Measurements from ENCODE around the gene CFAP99.

The CFAP99 gene

DNA sequence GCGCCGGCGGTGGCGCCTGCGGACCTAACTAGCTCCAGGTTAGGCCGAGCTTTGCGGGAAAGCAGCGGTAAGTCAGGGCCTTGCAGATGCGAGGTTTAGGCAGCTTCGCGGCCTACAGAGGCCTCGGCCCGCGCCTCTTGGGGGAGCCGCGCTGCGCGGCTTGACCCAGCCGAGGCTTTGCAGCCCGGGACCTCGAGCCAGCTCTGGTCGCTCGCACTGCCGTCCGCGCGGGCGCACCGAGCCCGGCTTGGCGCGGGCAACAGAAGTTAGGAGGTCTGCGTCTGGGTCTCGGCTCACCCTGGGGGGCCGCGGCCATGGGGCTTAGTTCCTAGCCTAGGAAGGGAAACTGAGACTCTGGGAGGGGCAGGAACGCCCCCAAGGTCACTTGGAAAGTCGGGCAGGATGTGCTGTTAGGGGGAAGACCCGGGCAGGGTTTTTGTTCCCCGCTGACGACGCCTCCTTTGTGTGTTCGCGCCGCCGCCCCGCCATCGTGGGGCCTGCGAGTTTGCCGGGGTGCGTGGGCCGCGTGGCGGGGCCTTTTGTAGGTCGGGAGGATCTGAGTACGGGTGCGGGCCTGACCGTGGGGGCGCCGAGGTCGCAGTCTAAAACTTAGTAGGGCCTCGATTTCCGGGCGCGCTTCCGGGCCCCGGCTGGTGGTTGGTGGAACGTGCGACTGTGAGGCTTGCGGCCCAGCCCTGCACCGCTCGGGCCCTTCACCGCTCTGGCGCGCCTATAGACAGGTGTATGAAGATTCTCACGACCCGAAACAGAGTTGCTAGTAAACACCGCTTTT is 50.6 kb downstream of the CFAP99 start:
- Mint-ChIP-seq H3K9me3 (no peaks in the 10 kb centered on the region), H3K36me3 (ENCODE audit: low read depth) (peaks cover 47% of the 10 kb centered on the region), H3K4me1 (ENCODE audit: low read depth) (peaks cover 56% of the 10 kb centered on the region), H3K27ac (peak overlapping the region; percentile 92), H3K27me3 (no peaks in the 10 kb centered on the region), H3K4me3 (peak overlapping the region; percentile 92)

DNA sequence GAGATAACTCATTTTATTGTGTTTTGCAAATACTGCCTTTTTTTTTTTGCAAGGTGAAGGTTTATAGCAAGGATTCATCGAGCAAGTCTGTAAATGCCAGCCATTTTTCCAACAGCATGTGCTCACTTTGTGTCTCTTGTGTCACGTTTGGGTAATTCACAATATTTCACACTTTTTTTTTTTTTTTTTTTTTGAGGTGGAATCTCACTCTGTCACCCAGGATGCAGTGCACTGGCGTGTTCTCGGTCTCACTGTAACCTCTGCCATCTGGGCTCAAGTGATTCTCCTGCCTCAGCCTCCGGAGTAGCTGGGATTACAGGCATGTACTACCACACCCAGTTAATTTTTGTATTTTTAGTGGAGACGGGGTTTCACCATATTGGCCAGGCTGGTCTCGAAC is 52.0 kb downstream of the CFAP99 start:
- H3K4me3 Mint-ChIP-seq: peak overlapping the region; percentile 92
- H3K36me3 Mint-ChIP-seq (ENCODE audit: low read depth): peaks cover 59% of the 10 kb centered on the region
- H3K27ac Mint-ChIP-seq: peak overlapping the region; percentile 92
- no peaks in the 10 kb centered on the region for H3K27me3 Mint-ChIP-seq
- peaks cover 68% of the 10 kb centered on the region for H3K4me1 Mint-ChIP-seq (ENCODE audit: low read depth)
- H3K9me3 Mint-ChIP-seq: no peaks in the 10 kb centered on the region

DNA sequence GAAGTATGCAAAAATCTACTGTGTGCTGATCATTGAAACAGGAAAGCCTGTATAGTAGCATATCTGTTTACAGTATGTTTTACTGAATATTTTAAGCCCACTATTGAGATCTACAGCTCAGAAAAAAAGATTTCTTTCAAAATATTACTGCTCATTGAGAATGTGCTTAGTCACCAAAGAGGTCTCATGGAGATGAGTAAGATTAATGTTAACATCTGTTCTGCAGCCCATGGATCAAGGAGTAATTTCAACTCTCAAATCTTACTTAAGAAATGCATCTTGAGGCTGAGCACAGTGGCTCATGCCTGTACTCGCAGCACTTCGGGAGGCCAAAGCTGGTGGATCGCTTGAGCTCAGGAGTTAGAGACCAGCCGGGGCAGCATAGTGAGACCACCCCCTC is 53.4 kb downstream of the CFAP99 start:
- H3K4me1 Mint-ChIP-seq (ENCODE audit: low read depth): peaks cover 74% of the 10 kb centered on the region
- peak overlapping the region; percentile 10 for H3K4me3 Mint-ChIP-seq
- peaks cover 72% of the 10 kb centered on the region for H3K36me3 Mint-ChIP-seq (ENCODE audit: low read depth)
- no peaks in the 10 kb centered on the region for H3K9me3 Mint-ChIP-seq
- H3K27me3 Mint-ChIP-seq: no peaks in the 10 kb centered on the region
- H3K27ac Mint-ChIP-seq: peak overlapping the region; percentile 92

DNA sequence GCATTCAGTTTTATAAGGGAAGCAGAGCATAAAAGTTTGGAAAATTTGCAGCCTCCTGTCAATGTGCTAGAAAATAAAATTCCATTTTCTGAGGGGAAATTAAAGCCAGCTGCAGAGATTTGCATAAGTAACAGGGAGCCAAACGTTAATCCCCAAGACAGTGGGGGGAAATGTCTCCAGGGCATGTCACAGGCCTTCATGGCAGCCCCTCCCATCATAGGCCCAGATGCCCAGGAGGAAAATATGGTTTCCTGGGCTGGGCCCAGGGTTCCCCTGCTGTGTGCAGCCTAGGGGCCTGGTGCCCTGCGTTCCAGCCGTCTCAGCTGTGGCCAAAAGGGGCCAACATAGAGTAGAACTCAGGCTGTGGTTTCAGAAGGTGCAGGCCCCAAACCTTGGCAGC is 59.5 kb downstream of the CFAP99 start:
- peaks cover 92% of the 10 kb centered on the region for H3K4me1 Mint-ChIP-seq (ENCODE audit: low read depth)
- H3K27me3 Mint-ChIP-seq: no peaks in the 10 kb centered on the region
- H3K4me3 Mint-ChIP-seq: peak overlapping the region; percentile 31
- no peak overlapping the region for H3K27ac Mint-ChIP-seq
- no peaks in the 10 kb centered on the region for H3K9me3 Mint-ChIP-seq
- peaks cover 73% of the 10 kb centered on the region for H3K36me3 Mint-ChIP-seq (ENCODE audit: low read depth)

DNA sequence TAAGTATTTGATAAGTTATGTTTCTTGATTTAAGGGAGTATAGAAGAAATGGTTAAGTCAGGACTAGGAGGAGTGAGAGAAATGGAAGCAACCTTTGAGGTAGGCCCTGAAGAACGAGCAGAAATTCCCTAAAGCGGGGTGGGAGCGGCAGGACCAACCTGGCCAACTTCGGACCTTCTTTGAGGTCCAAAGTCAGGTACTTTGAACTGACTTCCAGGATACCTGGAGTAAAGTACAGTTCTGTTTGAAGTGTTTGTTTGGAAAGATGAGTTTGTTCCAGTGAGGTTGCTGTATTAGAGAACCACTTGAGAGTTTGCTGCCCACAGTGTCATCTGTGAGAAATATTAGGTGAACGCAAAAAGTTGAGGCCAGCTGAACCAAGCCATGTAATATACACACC is 61.9 kb downstream of the CFAP99 start:
- Mint-ChIP-seq H3K4me3 (no peak overlapping the region), H3K27ac (no peak overlapping the region), H3K4me1 (ENCODE audit: low read depth) (peaks cover 91% of the 10 kb centered on the region), H3K9me3 (no peaks in the 10 kb centered on the region), H3K27me3 (no peaks in the 10 kb centered on the region), H3K36me3 (ENCODE audit: low read depth) (peaks cover 56% of the 10 kb centered on the region)

DNA sequence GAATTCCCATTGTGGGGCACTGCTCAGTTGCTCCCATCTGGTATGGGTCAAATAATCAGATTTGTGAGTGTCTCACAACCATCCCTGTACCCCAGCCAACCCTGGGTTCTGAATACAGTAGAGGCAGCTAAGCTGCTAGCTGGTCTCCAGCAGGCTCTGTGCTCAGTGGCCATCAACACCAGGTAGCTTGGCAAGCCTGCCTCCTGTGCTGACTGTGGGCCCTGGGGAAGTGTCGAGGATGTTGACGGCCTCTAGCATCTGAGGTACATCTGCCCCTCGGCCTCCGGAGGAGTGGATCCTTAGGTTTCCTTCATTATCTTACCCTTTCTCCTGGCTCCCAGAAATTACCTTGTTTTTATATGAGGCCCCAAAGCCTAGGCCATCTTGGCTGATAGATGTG is 63.4 kb downstream of the CFAP99 start:
- peak overlapping the region; percentile 63 for H3K27ac Mint-ChIP-seq
- H3K4me3 Mint-ChIP-seq: no peak overlapping the region
- no peaks in the 10 kb centered on the region for H3K27me3 Mint-ChIP-seq
- H3K9me3 Mint-ChIP-seq: no peaks in the 10 kb centered on the region
- H3K4me1 Mint-ChIP-seq (ENCODE audit: low read depth): peaks cover 93% of the 10 kb centered on the region
- peaks cover 49% of the 10 kb centered on the region for H3K36me3 Mint-ChIP-seq (ENCODE audit: low read depth)

DNA sequence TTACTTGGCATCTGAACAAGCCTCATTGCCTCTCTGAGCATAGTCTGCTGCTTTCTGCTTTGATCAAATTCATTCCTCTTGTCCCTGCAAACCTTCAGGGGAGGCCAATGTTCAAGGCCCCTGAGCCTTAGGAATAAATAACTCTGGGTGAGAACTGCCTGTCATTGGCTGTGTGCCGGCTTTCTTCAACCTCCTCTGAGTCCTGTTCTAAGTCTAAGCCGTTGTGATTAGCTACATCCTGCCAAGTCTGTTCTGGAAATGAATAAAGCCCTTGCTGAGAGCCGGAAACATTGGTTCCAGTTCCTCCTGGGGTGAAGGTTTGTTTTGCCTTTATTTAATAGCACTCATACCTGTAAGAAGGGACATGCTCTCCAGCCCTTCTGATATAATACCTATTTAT is 63.9 kb downstream of the CFAP99 start:
- Mint-ChIP-seq H3K36me3 (ENCODE audit: low read depth) (peaks cover 46% of the 10 kb centered on the region), H3K27ac (peak overlapping the region; percentile 63), H3K4me1 (ENCODE audit: low read depth) (peaks cover 93% of the 10 kb centered on the region), H3K9me3 (no peaks in the 10 kb centered on the region), H3K4me3 (peak overlapping the region; percentile 24), H3K27me3 (no peaks in the 10 kb centered on the region)

DNA sequence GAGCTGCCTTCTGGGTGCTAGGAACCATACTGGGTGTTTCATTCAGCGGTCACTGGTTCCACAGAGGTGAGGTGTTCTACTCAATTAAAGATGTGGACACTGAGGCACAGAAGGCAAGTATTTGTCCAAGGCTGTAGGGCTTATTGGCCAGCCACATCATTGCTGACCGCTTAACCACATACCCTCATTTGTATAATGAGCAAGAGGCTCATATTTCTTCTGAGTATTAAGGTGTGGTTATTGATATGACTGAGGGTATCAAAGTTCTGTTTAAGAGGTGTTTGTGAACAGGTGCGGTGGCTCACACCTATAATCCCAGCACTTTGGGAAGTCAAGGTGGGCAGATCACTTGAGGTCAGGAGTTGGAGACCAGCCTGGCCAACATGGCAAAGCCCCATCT is 64.5 kb downstream of the CFAP99 start:
- Mint-ChIP-seq H3K36me3 (ENCODE audit: low read depth) (peaks cover 45% of the 10 kb centered on the region), H3K4me1 (ENCODE audit: low read depth) (peaks cover 93% of the 10 kb centered on the region), H3K4me3 (no peak overlapping the region), H3K27me3 (no peaks in the 10 kb centered on the region), H3K27ac (peak overlapping the region; percentile 63), H3K9me3 (no peaks in the 10 kb centered on the region)

DNA sequence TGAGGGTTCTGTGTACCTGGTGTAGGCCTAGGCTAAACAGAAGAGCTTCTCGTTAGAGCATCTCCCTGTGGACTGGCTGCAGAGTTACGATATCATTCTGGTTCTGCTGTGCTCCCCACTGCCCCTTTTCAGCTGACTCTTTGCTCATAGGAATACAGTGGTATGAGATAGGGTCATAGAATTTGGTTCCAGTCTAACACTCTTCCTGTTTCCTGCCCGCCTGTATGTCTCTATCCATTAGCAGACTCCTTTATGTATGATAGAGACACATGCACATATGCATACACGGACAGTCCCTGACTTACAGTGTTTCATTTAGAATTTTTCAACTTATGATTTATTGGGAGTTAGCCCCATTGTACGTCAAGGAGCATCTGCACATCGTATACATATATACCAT is 65.4 kb downstream of the CFAP99 start:
- no peaks in the 10 kb centered on the region for H3K9me3 Mint-ChIP-seq
- H3K27ac Mint-ChIP-seq: peak overlapping the region; percentile 28
- H3K4me1 Mint-ChIP-seq (ENCODE audit: low read depth): peaks cover 86% of the 10 kb centered on the region
- peaks cover 38% of the 10 kb centered on the region for H3K36me3 Mint-ChIP-seq (ENCODE audit: low read depth)
- H3K27me3 Mint-ChIP-seq: no peaks in the 10 kb centered on the region
- peak overlapping the region; percentile 15 for H3K4me3 Mint-ChIP-seq

DNA sequence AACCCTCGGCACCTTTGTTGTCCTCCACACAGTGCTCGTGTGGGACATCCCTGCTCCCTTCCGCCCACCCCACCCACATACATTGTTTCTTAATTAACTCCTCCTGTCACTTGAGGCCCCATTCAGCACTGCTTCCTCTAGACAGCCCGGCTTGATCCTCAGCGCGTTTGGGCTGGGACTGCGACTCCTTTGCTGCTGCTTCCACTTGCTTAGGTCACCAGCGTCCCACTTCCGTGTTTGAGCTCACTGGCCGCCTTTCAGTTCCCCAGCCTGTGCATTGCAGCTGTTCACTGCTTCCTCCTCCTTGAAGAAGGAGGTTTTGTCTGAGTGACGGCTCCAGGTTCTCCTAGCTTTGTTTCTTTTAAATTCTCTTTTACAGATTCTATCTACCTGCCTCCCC is 66.2 kb downstream of the CFAP99 start:
- H3K9me3 Mint-ChIP-seq: no peaks in the 10 kb centered on the region
- H3K27ac Mint-ChIP-seq: peak overlapping the region; percentile 87
- H3K36me3 Mint-ChIP-seq (ENCODE audit: low read depth): peaks cover 36% of the 10 kb centered on the region
- H3K4me1 Mint-ChIP-seq (ENCODE audit: low read depth): peaks cover 83% of the 10 kb centered on the region
- H3K4me3 Mint-ChIP-seq: peak overlapping the region; percentile 57
- no peaks in the 10 kb centered on the region for H3K27me3 Mint-ChIP-seq

DNA sequence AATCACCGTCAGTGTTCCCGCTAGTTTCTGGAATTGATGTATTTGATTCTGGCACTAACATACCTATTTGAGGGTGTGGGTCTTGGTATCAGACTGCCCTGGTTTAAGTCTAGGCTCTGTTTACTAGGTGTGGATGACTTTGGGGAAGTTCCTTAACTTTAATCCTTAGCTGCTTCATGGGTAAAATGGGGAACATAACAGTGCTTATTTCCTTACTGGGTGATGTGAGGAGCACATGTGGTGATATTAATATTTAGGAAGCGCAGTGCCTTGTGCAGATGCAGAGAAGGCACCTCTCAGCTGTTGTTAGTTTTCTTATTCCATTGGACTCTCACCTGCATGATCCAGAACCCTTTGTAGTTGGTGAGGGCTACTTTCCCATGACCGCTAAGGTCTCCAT is 67.2 kb downstream of the CFAP99 start:
- peaks cover 42% of the 10 kb centered on the region for H3K36me3 Mint-ChIP-seq (ENCODE audit: low read depth)
- H3K4me3 Mint-ChIP-seq: no peak overlapping the region
- no peaks in the 10 kb centered on the region for H3K9me3 Mint-ChIP-seq
- H3K27ac Mint-ChIP-seq: no peak overlapping the region
- no peaks in the 10 kb centered on the region for H3K27me3 Mint-ChIP-seq
- peaks cover 82% of the 10 kb centered on the region for H3K4me1 Mint-ChIP-seq (ENCODE audit: low read depth)

DNA sequence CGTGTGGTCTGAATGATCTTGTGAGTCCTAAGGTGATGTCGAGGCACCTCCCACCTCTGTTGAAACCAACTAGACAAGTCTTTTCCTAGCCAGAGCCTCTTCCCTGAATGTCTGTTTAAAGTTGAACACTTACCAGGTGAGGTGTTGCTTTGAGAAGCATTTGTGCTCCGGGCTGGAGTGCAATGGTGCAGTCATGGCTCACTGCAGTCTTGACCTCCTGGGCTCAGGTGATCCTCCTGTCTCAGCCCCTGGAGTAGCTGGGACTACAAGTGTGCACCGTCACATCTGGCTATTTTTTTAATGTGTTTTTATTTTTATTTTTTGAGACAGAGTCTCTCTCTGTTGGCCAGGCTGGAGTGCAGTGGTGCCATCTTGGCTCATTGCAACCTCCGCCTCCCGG is 68.2 kb downstream of the CFAP99 start:
- Mint-ChIP-seq H3K4me3 (peak overlapping the region; percentile 10), H3K9me3 (no peaks in the 10 kb centered on the region), H3K27ac (peak overlapping the region; percentile 78), H3K4me1 (ENCODE audit: low read depth) (peaks cover 72% of the 10 kb centered on the region), H3K36me3 (ENCODE audit: low read depth) (peaks cover 42% of the 10 kb centered on the region), H3K27me3 (no peaks in the 10 kb centered on the region)

DNA sequence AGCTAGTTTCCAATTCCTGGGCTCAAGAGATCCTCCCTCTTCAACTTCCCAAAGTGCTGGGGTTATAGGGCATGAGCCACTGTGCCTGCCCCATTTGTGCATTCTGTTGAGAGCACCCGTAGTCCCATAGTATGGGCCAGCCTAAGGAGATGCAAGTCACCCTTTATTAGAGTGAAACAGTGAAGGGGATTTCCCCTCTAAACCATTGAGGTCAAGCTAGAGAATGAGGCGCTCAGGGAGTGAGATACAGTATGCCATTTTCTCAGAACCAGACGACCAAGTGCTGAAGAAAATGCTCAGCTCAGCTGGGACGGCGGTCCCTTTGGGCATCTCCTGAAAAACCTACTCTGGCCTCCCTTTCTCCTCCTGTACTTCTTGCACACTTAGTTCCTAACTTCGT is 68.9 kb downstream of the CFAP99 start:
- H3K4me1 Mint-ChIP-seq (ENCODE audit: low read depth): peaks cover 69% of the 10 kb centered on the region
- no peak overlapping the region for H3K4me3 Mint-ChIP-seq
- H3K36me3 Mint-ChIP-seq (ENCODE audit: low read depth): peaks cover 46% of the 10 kb centered on the region
- no peaks in the 10 kb centered on the region for H3K9me3 Mint-ChIP-seq
- H3K27me3 Mint-ChIP-seq: no peaks in the 10 kb centered on the region
- peak overlapping the region; percentile 61 for H3K27ac Mint-ChIP-seq

DNA sequence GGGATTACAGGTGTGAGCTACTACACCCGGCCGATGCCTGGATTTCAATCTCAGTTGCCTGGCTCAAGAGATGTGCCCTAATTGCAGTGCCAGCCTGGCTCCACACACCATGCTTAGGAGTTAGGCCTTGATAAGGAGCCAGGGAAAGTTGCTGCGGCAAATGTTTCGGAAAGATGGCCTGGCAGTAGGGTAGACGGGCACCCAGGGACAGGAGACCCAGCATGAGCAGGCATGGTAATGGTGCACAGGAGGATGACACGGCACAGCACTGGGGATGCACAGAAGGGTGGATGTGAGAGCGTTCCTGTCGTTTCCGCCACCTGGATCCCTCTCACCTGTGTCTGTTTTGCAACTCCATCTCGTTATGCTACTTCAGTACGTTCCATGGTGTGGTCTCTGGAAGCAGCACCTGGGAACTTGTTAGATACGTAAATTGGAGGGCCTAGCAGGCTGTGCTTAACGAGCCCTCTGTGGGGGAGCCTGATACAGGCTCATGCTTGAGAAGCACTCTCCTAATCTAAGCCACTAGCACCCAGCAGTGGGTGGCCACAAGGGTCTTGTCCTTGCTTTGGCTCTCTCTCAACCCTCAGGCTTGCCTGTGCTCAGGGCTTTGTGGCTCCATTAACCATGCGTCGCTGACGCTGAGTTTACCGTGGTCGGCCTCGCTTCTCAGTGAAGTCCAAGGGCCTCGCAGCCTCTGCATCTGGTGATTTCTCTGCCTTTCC is 70.5 kb downstream of the CFAP99 start:
- peaks cover 63% of the 10 kb centered on the region for H3K4me1 Mint-ChIP-seq (ENCODE audit: low read depth)
- H3K27me3 Mint-ChIP-seq: no peaks in the 10 kb centered on the region
- no peaks in the 10 kb centered on the region for H3K9me3 Mint-ChIP-seq
- peaks cover 51% of the 10 kb centered on the region for H3K36me3 Mint-ChIP-seq (ENCODE audit: low read depth)
- peak overlapping the region; percentile 57 for H3K27ac Mint-ChIP-seq
- H3K4me3 Mint-ChIP-seq: no peak overlapping the region

DNA sequence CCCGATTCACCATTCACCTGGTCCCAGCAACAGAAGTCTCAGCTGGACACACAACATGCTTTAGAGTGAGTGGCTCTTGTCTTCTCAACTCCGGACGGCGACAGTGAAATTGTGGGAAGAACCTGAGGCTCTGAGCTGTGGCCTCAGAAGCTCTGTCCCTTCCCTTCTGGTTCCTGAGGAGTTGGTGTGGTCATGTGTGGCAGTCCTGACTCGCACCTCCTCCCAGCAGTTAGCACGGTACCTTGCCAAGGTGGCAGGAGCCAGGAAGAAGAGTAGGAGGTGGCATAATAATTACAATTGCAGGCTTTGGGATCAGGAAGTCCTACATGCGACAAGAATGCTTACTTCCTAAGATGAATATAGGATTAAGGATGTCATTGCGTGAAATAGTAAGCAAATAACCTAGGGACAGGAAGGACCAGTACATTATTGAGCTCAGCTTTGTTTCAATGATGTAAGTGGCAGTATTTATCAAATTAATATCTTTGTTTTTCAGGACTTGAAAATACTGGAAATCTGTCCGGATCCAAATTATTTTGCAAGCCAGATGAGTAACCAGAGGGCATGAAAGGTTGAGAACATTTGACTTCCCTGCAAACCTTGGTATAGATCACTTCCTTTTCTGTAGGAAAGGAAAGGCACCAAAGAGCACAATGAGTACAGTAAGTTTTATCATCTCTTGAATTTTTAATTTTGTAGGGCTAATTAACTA is 71.2 kb downstream of the CFAP99 start:
- Mint-ChIP-seq H3K4me3 (no peak overlapping the region), H3K27me3 (no peaks in the 10 kb centered on the region), H3K4me1 (ENCODE audit: low read depth) (peaks cover 56% of the 10 kb centered on the region), H3K9me3 (no peaks in the 10 kb centered on the region), H3K36me3 (ENCODE audit: low read depth) (peaks cover 56% of the 10 kb centered on the region), H3K27ac (peak overlapping the region; percentile 57)
